ENCODE results near the gene LHFPL4. TPM values are rescaled to one million over a fixed set of nuclear protein-coding genes. Genes with fewer than 3 reads are reported as not detected.
A peak's percentile ranks its signal among the peaks of the same experiment; 100 is the strongest.
"Not testable (repeated sequence)": the region's sequence is repeated elsewhere in the genome, so short reads cannot be mapped to it uniquely, and the experiment has no call there.

The LHFPL4 gene
- polyA plus RNA-seq, 2 of the 4 experiments (the other 2 are of a cell fraction): 0.08 to 0.39 TPM

DNA sequence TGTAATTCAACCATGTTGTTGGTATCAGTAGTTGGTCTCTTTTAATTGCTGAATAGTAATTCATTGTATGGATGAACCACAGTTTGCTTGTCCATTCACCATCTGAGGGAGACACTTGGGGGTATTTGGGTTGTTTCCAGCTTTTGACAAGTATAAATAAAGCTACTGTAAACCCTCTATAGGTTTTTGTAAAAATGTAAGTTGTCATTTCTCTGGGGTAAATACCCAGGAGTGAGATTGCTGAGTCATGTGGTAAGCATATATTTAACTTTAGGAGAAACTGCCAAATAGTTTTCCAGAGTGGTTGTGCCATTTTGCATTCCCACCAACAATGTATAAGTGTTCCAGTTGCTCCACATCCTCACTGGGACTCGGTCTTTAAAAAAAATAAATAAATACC is 15.4 kb upstream of the LHFPL4 start:
- no peak for DNase-seq (ENCODE audit: low read depth in 1 of 2, low spot score in 1 of 2)
- WGBS (ENCODE audit: missing lambda C conversion rate): 57% methylated on average over 1 of the region's 1 CpG
- no peak for FAIRE-seq
- TF ChIP-seq TFCP2L1 (CRISPR knock-in tag; IDR thresholded peaks at IDR 0.05) (no peak), EHF (CRISPR knock-in tag; IDR thresholded peaks at IDR 0.05) (no peak), RFX5 (IDR thresholded peaks at IDR 0.05) (no peak), MAFK (IDR thresholded peaks at IDR 0.05; ENCODE audit: partially characterized antibody) (peak; percentile 48), CTCF (IDR thresholded peaks at IDR 0.05) (no peak), HOXB13 (CRISPR knock-in tag; IDR thresholded peaks at IDR 0.05; ENCODE audit: low read depth) (no peak), REST (IDR thresholded peaks at IDR 0.05) (no peak), ESRRA (IDR thresholded peaks at IDR 0.05; ENCODE audit: borderline replicate concordance, low read length) (no peak), NFE2L2 (conservative IDR thresholded peaks at IDR 0.05; ENCODE audit: low read length) (peak; percentile 27; the same call in 1 of the 2 replicates)
- H3K4me1 ChIP-seq: 0 out of 3 replicates have a peak, but pooled peaks cover 3% of the 10 kb centered on the region
- H3K4me2 ChIP-seq: no peak overlapping the region
- no peak overlapping the region for H3K4me3 ChIP-seq
- H3K9me3 ChIP-seq: peaks cover 6% of the 10 kb centered on the region; the same call in 1 of the 3 replicates
- H3K27ac ChIP-seq: 0 out of 6 replicates have a peak overlapping the region, but pooled peaks of 1 of the 2 experiments have one; percentile 21
- no peak for ATAC-seq
- ChIA-PET CTCF (no interaction called here), POLR2A (no interaction called here)

GRCh38 chr3:9565316-9565715 is 11.7 kb upstream of the LHFPL4 start:
- ATAC-seq (no peak), DNase-seq (ENCODE audit: low read depth in 1 of 2, low spot score in 1 of 2) (no peak), FAIRE-seq (no peak)
- ChIA-PET POLR2A (no interaction called here), CTCF (no interaction called here)
- H3K4me3 ChIP-seq: no peak overlapping the region
- 20% methylated on average over 2 of the region's 2 CpGs for WGBS (ENCODE audit: missing lambda C conversion rate)
- H3K9me3 ChIP-seq: peaks cover 6% of the 10 kb centered on the region; the same call in 1 of the 3 replicates
- H3K4me2 ChIP-seq: no peak overlapping the region
- no peak overlapping the region for H3K27ac ChIP-seq
- no peaks in the 10 kb centered on the region for H3K4me1 ChIP-seq
- TF ChIP-seq FOXS1 (CRISPR knock-in tag; IDR thresholded peaks at IDR 0.05): no peak

GRCh38 chr3:9563851-9564250 is 10.2 kb upstream of the LHFPL4 start:
- TF ChIP-seq FOSB (CRISPR knock-in tag; IDR thresholded peaks at IDR 0.05) (no peak), HDAC2 (IDR thresholded peaks at IDR 0.05) (no peak), CBX2 (IDR thresholded peaks at IDR 0.05; ENCODE audit: borderline replicate concordance, low read depth) (no peak), MAFK (IDR thresholded peaks at IDR 0.05; ENCODE audit: partially characterized antibody) (no peak), POLR2A (IDR thresholded peaks at IDR 0.05; ENCODE audit: low read length) (no peak), ZFP36 (IDR thresholded peaks at IDR 0.05; ENCODE audit: borderline replicate concordance, partially characterized antibody) (no peak), FOXS1 (CRISPR knock-in tag; IDR thresholded peaks at IDR 0.05) (no peak), ESRRA (IDR thresholded peaks at IDR 0.05; ENCODE audit: borderline replicate concordance, low read length) (no peak), NPAS2 (CRISPR knock-in tag; IDR thresholded peaks at IDR 0.05; ENCODE audit: borderline replicate concordance) (no peak), SMC3 (IDR thresholded peaks at IDR 0.05) (no peak), HOXB13 (CRISPR knock-in tag; IDR thresholded peaks at IDR 0.05; ENCODE audit: low read depth) (no peak), HOXB5 (CRISPR knock-in tag; IDR thresholded peaks at IDR 0.05) (no peak), TP53 (CRISPR knock-in tag; IDR thresholded peaks at IDR 0.05) (no peak), POLR2AphosphoS2 (conservative IDR thresholded peaks at IDR 0.05; ENCODE audit: low read length) (no peak)
- CTCF ChIA-PET: no interaction called here
- DNase-seq (ENCODE audit: low read depth in 1 of 2, low spot score in 1 of 2): no peak
- Histone ChIP-seq H3K4me2 (no peak overlapping the region), H3K4me3 (no peak overlapping the region), H3K9me3 (peaks cover 6% of the 10 kb centered on the region; the same call in 1 of the 3 replicates), H3K27ac (no peak overlapping the region), H3K4me1 (no peaks in the 10 kb centered on the region)
- ATAC-seq: no peak
- WGBS (ENCODE audit: missing lambda C conversion rate): 17% methylated on average over 5 of the region's 5 CpGs
- POLR2A ChIA-PET: no interaction called here
- no peak for FAIRE-seq

DNA sequence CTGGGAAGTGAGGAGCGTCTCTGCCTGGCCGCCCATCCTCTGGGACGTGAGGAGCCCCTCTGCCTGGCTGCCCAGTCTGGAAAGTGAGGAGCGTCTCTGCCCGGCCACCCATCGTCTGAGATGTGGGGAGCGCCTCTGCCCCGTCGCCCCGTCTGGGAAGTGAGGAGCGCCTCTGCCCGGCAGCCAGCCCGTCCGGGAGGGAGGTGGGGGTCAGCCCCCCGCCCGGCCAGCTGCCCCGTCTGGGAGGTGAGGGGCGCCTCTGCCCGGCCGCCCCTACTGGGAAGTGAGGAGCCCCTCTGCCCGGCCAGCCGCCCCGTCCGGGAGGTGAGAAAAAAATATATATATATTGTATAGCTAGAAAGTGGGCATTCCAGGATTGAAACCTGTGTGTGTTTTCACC is 6.4 kb upstream of the LHFPL4 start:
- ATAC-seq; DNase-seq (ENCODE audit: low read depth in 1 of 2, low spot score in 1 of 2); H3K4me3 ChIP-seq; CTCF ChIA-PET; H3K9me3 ChIP-seq; H3K4me2 ChIP-seq; H3K27ac ChIP-seq; H3K4me1 ChIP-seq; FAIRE-seq; POLR2A ChIA-PET: not testable (repeated sequence)
- WGBS (ENCODE audit: missing lambda C conversion rate): 73% methylated on average over 15 of the region's 24 CpGs
